NCI-H2029 (cell line): ENCODE results near the gene NEMP1.

Experiments
- DNase-seq: peaks from one replicate; lab custom pipeline; 2025; lab: John Stamatoyannopoulos, UW

NEMP1 gene

GRCh38 chr12:57107456-57108155 is 29.0 kb upstream of the NEMP1 start:
- no peak for DNase-seq

GRCh38 chr12:57106021-57106708 is 27.6 kb upstream of the NEMP1 start:
- no peak for DNase-seq

- no peak for DNase-seq
Measured at GRCh38 chr12:57105011-57105753, 26.6 kb upstream of the NEMP1 start.

- no peak for DNase-seq
Measured at GRCh38 chr12:57104292-57104910, 25.8 kb upstream of the NEMP1 start.

- DNase-seq: no peak
Measured at GRCh38 chr12:57103856-57104255, 25.3 kb upstream of the NEMP1 start.

GRCh38 chr12:57101892-57102695 is 23.5 kb upstream of the NEMP1 start:
- no peak for DNase-seq

GRCh38 chr12:57099766-57100165 is 21.2 kb upstream of the NEMP1 start:
- no peak for DNase-seq

- DNase-seq: no peak
Measured at GRCh38 chr12:57099047-57099714, 20.6 kb upstream of the NEMP1 start.

GRCh38 chr12:57098546-57098945 is 20.0 kb upstream of the NEMP1 start:
- no peak for DNase-seq

GRCh38 chr12:57097554-57097835 is 18.9 kb upstream of the NEMP1 start:
- DNase-seq: no peak

- DNase-seq: no peak
Measured at GRCh38 chr12:57096748-57097553, 18.4 kb upstream of the NEMP1 start.

GRCh38 chr12:57096099-57096572 is 17.5 kb upstream of the NEMP1 start:
- DNase-seq: no peak

GRCh38 chr12:57095440-57095839 is 16.8 kb upstream of the NEMP1 start:
- no peak for DNase-seq

GRCh38 chr12:57094208-57095160 is 15.9 kb upstream of the NEMP1 start:
- DNase-seq: no peak

- no peak for DNase-seq
Measured at GRCh38 chr12:57093415-57094207, 15.0 kb upstream of the NEMP1 start.

GRCh38 chr12:57092876-57093414 is 14.4 kb upstream of the NEMP1 start:
- DNase-seq: no peak

GRCh38 chr12:57092529-57092862 is 13.9 kb upstream of the NEMP1 start:
- no peak for DNase-seq
